Effector memory CD4-positive, alpha-beta T cell (primary cell): ENCODE measurements around the gene TBCC.
"Not testable (repeated sequence)": the region's sequence is repeated elsewhere in the genome, so short reads cannot be mapped to it uniquely, and the experiment has no call there.

Experiments
- DNase-seq, 3 donors: peaks; one replicate each; pipeline ENCODE4 v3.0.0-alpha.2; 2020
- H3K27ac ChIP-seq: 2 replicates; pipeline ENCODE4 v1.7.0; 2013; ENCODE audit warnings: mild to moderate bottlenecking, low read length, moderate library complexity; ENCODE audit not compliant: insufficient read depth, poor library complexity, severe bottlenecking
- H3K27me3 ChIP-seq: replicated peaks from 2 replicates; pipeline ENCODE4 v1.7.0; 2013; ENCODE audit warnings: mild to moderate bottlenecking, low read length; ENCODE audit not compliant: insufficient read depth, control insufficient read depth, poor library complexity, severe bottlenecking
- H3K36me3 ChIP-seq: 2 replicates; pipeline ENCODE4 v1.7.0; 2013; ENCODE audit warnings: mild to moderate bottlenecking, low read length, moderate library complexity; ENCODE audit not compliant: control insufficient read depth, insufficient read depth
- H3K4me1 ChIP-seq: 2 replicates; pipeline ENCODE4 v1.7.0; 2013; ENCODE audit warnings: low read length, mild to moderate bottlenecking; ENCODE audit not compliant: control insufficient read depth, insufficient read depth, poor library complexity, severe bottlenecking
- H3K4me3 ChIP-seq: 2 replicates; pipeline ENCODE4 v1.7.0; 2013; ENCODE audit warnings: low read length, low read depth, mild to moderate bottlenecking; ENCODE audit not compliant: insufficient read depth, poor library complexity, severe bottlenecking
- H3K9me3 ChIP-seq: 2 replicates; pipeline ENCODE4 v1.7.0; 2013; ENCODE audit warnings: mild to moderate bottlenecking, low read length, moderate library complexity; ENCODE audit not compliant: control insufficient read depth

The TBCC gene

DNA sequence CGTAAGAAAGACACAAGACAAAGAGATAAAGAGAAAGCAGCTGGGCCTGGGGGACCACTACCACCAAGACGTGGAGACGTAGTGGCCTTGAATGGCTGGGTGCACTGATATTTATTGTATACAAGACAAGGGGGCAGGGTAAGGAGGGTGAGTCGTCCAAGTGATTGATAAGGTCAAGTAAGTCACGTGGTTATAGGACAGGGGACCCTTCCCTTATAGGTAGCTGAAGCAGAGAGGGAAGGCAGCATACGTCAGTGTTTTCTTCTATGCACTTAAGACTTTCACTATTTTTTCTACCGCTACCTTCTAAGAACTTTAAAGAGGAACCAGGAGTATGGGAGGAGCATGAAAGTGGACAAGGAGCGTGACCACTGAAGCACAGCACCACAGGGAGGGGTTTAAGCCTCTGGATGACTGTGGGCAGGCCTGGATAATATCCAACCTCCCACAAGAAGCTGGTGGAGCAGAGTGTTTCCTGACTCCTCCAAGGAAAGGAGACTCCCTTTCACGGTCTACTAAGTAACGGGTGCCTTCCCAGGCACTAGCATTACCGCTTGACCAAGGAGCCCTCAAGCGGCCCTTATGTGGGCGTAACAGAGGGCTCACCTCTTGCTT, 11.9 kb downstream of the TBCC start:
- H3K27me3 ChIP-seq, DNase-seq, H3K4me1 ChIP-seq: not testable (repeated sequence)

DNA sequence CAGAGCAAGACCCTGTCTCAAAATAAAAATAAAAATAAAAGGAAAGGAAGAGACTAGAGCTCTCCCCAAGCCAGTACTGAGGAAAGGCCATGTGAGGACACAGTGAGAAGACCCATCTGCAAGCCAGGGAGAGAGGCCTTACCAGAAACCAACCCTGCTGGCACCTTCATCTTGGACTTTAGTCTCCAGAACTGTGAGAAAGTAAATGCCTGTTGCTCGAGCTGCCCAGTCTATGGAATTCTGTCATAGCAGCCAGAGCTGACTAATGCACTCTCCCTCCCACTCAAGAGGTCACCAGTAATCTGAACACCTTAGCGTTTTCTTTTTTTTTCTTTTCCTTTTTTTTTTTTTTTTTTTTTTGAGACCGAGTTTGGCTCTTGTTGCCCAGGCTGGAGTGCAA, 16.2 kb downstream of the TBCC start:
- Histone ChIP-seq H3K27ac (no peak overlapping the region), H3K27me3 (no peaks in the 10 kb centered on the region), H3K9me3 (no peaks in the 10 kb centered on the region), H3K36me3 (no peaks in the 10 kb centered on the region), H3K4me3 (no peak overlapping the region), H3K4me1 (peaks cover 11% of the 10 kb centered on the region)
- no peak for DNase-seq

More for the DNA sequence above, 11.9 kb downstream of the TBCC start:
- H3K4me3 ChIP-seq, H3K36me3 ChIP-seq, H3K9me3 ChIP-seq, H3K27ac ChIP-seq: not testable (repeated sequence)

DNA sequence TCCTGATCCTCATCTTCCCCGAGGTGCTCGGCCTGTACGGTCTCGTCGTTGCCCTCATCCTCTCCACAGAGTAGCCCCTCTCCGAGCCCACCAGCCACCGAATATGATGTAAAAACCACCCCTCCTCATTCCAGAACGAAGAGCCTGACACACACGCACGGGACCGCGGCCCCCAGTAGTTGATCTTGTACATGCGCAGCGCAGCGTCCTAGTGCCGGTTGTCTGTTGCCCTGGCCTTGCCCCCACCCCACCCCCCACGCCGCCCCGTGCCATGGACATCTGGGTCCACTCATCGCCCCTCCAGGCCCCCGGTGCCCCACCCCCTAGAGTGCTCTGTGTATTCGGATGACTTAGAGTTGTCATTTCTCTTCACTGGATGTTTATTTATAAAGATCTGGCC, 18.3 kb downstream of the TBCC start:
- no peaks in the 10 kb centered on the region for H3K27me3 ChIP-seq
- no peaks in the 10 kb centered on the region for H3K9me3 ChIP-seq
- H3K4me1 ChIP-seq: peaks cover 11% of the 10 kb centered on the region
- no peak overlapping the region for H3K4me3 ChIP-seq
- H3K36me3 ChIP-seq: no peaks in the 10 kb centered on the region
- no peak overlapping the region for H3K27ac ChIP-seq
- no peak for DNase-seq

GRCh38 chr6:42727087-42727611, 18.8 kb downstream of the TBCC start:
- DNase-seq: no peak
- H3K27ac ChIP-seq: peak overlapping the region; percentile 66
- no peaks in the 10 kb centered on the region for H3K27me3 ChIP-seq
- no peaks in the 10 kb centered on the region for H3K36me3 ChIP-seq
- no peaks in the 10 kb centered on the region for H3K9me3 ChIP-seq
- H3K4me1 ChIP-seq: peaks cover 11% of the 10 kb centered on the region
- H3K4me3 ChIP-seq: peak overlapping the region; percentile 46

- H3K27ac ChIP-seq: peak overlapping the region; percentile 66
- no peaks in the 10 kb centered on the region for H3K27me3 ChIP-seq
- DNase-seq: peak; percentile 46 to 65 (median 55)
- no peaks in the 10 kb centered on the region for H3K9me3 ChIP-seq
- peaks cover 11% of the 10 kb centered on the region for H3K4me1 ChIP-seq
- peak overlapping the region; percentile 46 for H3K4me3 ChIP-seq
- no peaks in the 10 kb centered on the region for H3K36me3 ChIP-seq
Observed at GRCh38 chr6:42726485-42727086, 19.3 kb downstream of the TBCC start.

DNA sequence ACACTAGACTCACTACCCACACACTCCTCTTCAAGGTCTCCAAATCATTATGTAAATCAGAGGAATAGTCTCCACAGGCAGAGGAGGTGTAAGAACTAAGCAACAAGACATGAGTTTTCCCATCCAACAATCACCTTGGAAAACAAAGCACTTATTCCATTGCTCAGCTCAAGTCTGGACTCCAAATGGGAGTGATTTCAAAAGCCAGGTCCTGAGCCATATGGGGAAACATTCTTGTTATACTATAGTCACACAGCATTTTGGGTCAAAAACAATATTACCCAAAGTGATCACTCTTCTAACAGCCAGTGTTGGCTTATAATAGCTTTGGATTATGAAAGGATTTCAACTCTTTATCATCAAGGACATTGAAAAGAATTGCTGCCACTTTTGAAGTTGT, 19.9 kb downstream of the TBCC start:
- H3K36me3 ChIP-seq: no peaks in the 10 kb centered on the region
- H3K27me3 ChIP-seq: no peaks in the 10 kb centered on the region
- no peaks in the 10 kb centered on the region for H3K9me3 ChIP-seq
- peaks cover 11% of the 10 kb centered on the region for H3K4me1 ChIP-seq
- peak overlapping the region; percentile 66 for H3K27ac ChIP-seq
- DNase-seq: no peak
- H3K4me3 ChIP-seq: peak overlapping the region; percentile 46

- Histone ChIP-seq H3K27ac (no peak overlapping the region), H3K27me3 (no peaks in the 10 kb centered on the region), H3K4me3 (no peak overlapping the region), H3K9me3 (no peaks in the 10 kb centered on the region), H3K4me1 (peaks cover 11% of the 10 kb centered on the region), H3K36me3 (no peaks in the 10 kb centered on the region)
- DNase-seq: no peak
Observed at GRCh38 chr6:42724825-42725224, 21.1 kb downstream of the TBCC start.

GRCh38 chr6:42722497-42722896, 23.4 kb downstream of the TBCC start, which contains the start of gene PRPH2:
Gene PRPH2, minus strand, starts transcription at chr6:42722597. Its CDS starts 263 bp downstream, at chr6:42722334.
- peaks cover 11% of the 10 kb centered on the region for H3K4me1 ChIP-seq
- no peaks in the 10 kb centered on the region for H3K9me3 ChIP-seq
- H3K27ac ChIP-seq: no peak within 1 kb of the TSS

GRCh38 chr6:42720739-42721138, 25.2 kb downstream of the TBCC start:
- H3K27me3 ChIP-seq: no peaks in the 10 kb centered on the region
- H3K4me1 ChIP-seq: no peaks in the 10 kb centered on the region
- H3K9me3 ChIP-seq: no peaks in the 10 kb centered on the region
- no peak for DNase-seq
- no peaks in the 10 kb centered on the region for H3K36me3 ChIP-seq
- no peak overlapping the region for H3K4me3 ChIP-seq
- no peak overlapping the region for H3K27ac ChIP-seq

More at GRCh38 chr6:42722497-42722896, 23.4 kb downstream of the TBCC start, which contains the start of gene PRPH2:
- Histone ChIP-seq H3K36me3 (no peaks in the 10 kb centered on the region), H3K27me3 (no peaks in the 10 kb centered on the region), H3K4me3 (no peak within 1 kb of the TSS)
- DNase-seq: no peak

- H3K36me3 ChIP-seq: no peaks in the 10 kb centered on the region
- H3K4me3 ChIP-seq: no peak overlapping the region
- no peak overlapping the region for H3K27ac ChIP-seq
- no peaks in the 10 kb centered on the region for H3K4me1 ChIP-seq
- no peak for DNase-seq
- no peaks in the 10 kb centered on the region for H3K9me3 ChIP-seq
- no peaks in the 10 kb centered on the region for H3K27me3 ChIP-seq
Observed at GRCh38 chr6:42715871-42716270, 30.0 kb downstream of the TBCC start.
